ENCODE results near the gene RAMP3. TPM values are rescaled to one million over a fixed set of nuclear protein-coding genes. Genes with fewer than 3 reads are reported as not detected.

RAMP3 gene
- total and polyA plus RNA-seq, 11 donors: 19.2 to 107 (median 38.9) TPM

DNA sequence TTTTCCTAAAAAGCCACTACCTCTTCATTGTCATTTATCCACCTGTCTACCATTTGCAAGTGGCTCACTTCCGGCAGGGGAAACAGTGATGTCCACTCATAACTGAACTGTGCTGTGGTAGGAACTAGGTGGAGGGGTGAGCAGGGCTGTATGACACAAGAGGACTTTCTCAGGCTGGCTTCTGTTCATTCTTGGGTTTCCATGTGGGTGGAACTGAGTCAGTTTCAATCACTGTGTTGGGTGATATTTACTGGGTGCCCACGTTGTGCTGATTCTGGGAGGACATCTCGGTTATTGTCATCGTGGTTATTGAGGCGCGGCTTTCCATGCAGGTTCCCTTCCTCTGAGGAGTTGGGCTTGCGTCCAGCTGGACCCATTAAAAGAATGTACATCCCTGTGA, 38.8 kb downstream of the RAMP3 start:
- TF ChIP-seq, protein P1, sequence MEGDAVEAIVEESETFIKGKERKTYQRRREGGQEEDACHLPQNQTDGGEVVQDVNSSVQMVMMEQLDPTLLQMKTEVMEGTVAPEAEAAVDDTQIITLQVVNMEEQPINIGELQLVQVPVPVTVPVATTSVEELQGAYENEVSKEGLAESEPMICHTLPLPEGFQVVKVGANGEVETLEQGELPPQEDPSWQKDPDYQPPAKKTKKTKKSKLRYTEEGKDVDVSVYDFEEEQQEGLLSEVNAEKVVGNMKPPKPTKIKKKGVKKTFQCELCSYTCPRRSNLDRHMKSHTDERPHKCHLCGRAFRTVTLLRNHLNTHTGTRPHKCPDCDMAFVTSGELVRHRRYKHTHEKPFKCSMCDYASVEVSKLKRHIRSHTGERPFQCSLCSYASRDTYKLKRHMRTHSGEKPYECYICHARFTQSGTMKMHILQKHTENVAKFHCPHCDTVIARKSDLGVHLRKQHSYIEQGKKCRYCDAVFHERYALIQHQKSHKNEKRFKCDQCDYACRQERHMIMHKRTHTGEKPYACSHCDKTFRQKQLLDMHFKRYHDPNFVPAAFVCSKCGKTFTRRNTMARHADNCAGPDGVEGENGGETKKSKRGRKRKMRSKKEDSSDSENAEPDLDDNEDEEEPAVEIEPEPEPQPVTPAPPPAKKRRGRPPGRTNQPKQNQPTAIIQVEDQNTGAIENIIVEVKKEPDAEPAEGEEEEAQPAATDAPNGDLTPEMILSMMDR (IDR thresholded peaks at IDR 0.05): no peak
- TF ChIP-seq POLR2A (IDR thresholded peaks at IDR 0.05): no peak
- WGBS, 4 donors: 89 to 99% (median 95%) methylated on average over 7 of the region's 7 CpGs
- DNase-seq (no peak), ATAC-seq (no peak)
- intact Hi-C loops (cut with DNase I): no loop called here
- Histone ChIP-seq H3K9me3 (no peaks in the 10 kb centered on the region), H3K4me3 (no peak overlapping the region), H3K4me1 (peaks cover 0 to 16% (median 0%) of the 10 kb centered on the region in 12 donors), H3K36me3 (no peaks in the 10 kb centered on the region), H3K27ac (no peak overlapping the region), H3K27me3 (no peaks in the 10 kb centered on the region)

DNA sequence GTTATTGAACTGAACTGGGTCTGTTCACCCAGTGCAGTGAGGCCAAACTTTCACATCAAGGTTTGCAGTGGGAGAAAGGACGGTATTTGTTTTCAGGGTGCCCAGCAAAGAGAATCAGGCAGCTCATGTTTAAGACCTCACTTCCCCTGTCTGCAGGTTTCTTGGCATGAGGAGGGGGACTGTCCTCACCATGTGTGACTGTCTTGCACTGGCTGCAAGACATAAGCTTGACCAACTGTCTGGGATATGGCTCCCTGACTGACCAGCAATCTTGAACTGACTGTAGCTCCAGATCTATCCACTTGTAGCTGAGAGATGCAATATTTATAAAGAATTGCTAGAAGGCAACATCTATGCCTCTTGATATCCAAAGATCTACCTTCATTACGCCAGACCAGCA, 39.9 kb downstream of the RAMP3 start:
- H3K27me3 ChIP-seq: no peaks in the 10 kb centered on the region
- intact Hi-C loops (cut with DNase I): no loop called here
- no peak overlapping the region for H3K4me3 ChIP-seq
- ATAC-seq (no peak), DNase-seq (no peak)
- no peaks in the 10 kb centered on the region for H3K9me3 ChIP-seq
- H3K4me1 ChIP-seq: peaks cover 0 to 10% (median 0%) of the 10 kb centered on the region in 12 donors
- no peak overlapping the region for H3K27ac ChIP-seq
- H3K36me3 ChIP-seq: no peaks in the 10 kb centered on the region
- 90 to 97% (median 93%) methylated on average over 2 of the region's 2 CpGs for WGBS, 4 donors
- TF ChIP-seq, protein P1 (IDR thresholded peaks at IDR 0.05): no peak
- no peak for TF ChIP-seq POLR2A (IDR thresholded peaks at IDR 0.05)

DNA sequence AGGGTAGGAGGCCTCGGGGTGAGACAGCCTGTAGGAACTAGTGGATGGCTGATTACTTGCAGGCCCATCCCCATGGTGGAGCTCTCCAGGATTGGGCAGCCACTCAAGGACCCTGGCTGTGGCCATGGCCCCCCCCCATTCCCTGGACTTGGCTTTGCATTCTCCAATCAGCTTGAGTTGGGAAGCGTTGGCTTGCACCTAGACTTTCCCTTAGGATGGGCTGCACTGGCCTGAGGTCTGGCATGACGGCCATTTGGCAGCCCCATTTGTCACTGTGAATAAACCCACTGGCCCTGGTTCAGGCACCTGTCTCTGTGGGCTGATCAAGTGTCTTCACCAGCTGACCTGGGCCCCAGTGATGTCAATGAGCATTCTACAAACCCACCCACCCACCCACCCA, 41.4 kb downstream of the RAMP3 start:
- H3K4me3 ChIP-seq: no peak overlapping the region
- no peak for TF ChIP-seq POLR2A (IDR thresholded peaks at IDR 0.05)
- TF ChIP-seq, protein P1 (IDR thresholded peaks at IDR 0.05): no peak
- no peak for ATAC-seq
- intact Hi-C loops (cut with DNase I): no loop called here
- no peak overlapping the region for H3K27ac ChIP-seq
- 87 to 95% (median 92%) methylated on average over 3 of the region's 3 CpGs for WGBS, 4 donors
- peaks cover 0 to 13% (median 8%) of the 10 kb centered on the region in 12 donors for H3K4me1 ChIP-seq
- no peaks in the 10 kb centered on the region for H3K9me3 ChIP-seq
- H3K36me3 ChIP-seq: no peaks in the 10 kb centered on the region
- DNase-seq: no peak
- no peaks in the 10 kb centered on the region for H3K27me3 ChIP-seq

DNA sequence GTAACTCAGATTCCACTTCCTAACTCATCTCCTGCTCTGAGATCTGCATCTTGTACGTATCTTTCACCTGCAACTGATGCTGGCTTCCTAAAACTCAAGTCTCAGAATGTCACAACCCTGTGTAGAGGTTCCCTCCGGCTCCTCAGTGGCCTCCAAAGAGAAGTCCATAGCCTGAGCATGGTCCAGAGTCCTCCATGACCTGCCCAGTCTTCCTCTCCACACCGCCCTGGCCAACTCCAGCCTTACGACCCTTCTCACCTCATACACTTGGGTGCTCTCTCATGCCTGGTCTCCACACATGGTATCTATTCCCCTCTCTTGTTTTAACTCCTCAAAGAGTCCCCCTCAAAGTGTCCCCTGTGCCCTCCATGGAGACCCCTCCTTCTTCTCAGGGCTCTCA, 41.9 kb downstream of the RAMP3 start:
- Histone ChIP-seq H3K27ac (no peak overlapping the region), H3K36me3 (no peaks in the 10 kb centered on the region), H3K9me3 (no peaks in the 10 kb centered on the region), H3K27me3 (no peaks in the 10 kb centered on the region), H3K4me1 (peaks cover 0 to 17% (median 8%) of the 10 kb centered on the region in 12 donors), H3K4me3 (no peak overlapping the region)
- intact Hi-C loops (cut with DNase I): no loop called here
- WGBS, 4 donors: 87 to 95% (median 90%) methylated on average over 4 of the region's 4 CpGs
- TF ChIP-seq, protein P1 (IDR thresholded peaks at IDR 0.05): no peak
- no peak for TF ChIP-seq POLR2A (IDR thresholded peaks at IDR 0.05)
- no peak for DNase-seq
- no peak for ATAC-seq
